Adrenal gland (tissue), 12 donors: ENCODE results near the gene SLC28A1. TPM values are rescaled to one million over a fixed set of nuclear protein-coding genes. Genes with fewer than 3 reads are reported as not detected.

ENCODE experiments used
- DNase-seq, 7 donors: peaks; one replicate each; pipeline ENCODE4 v3.0.0-alpha.2; 2019 to 2020
- H3K27ac ChIP-seq, 5 donors: fragments of 200-600 bp; sonication (generic) in 4 of 5; 1 replicate in 3 of 5; 2 replicates in 2 of 5; pipeline versions ENCODE4 v1.5.1 to v1.8.0; 2016 to 2020; ENCODE audit warnings: mild to moderate bottlenecking in 1 of 5
- H3K27me3 ChIP-seq: fragments of 200-600 bp; 2 replicates; pipeline ENCODE4 v1.8.0; 2021
- H3K36me3 ChIP-seq, 2 donors: fragments of 200-600 bp; replicated peaks in 1 of 2; 1 replicate in 1 of 2; 2 replicates in 1 of 2; pipeline versions ENCODE4 v1.5.1 to v1.8.0; 2018 to 2022
- H3K4me1 ChIP-seq, 2 donors: fragments of 200-600 bp; replicated peaks in 1 of 2; 1 replicate in 1 of 2; 2 replicates in 1 of 2; pipeline versions ENCODE4 v1.5.1 to v1.8.0; 2018 to 2021
- H3K4me3 ChIP-seq, 4 donors: fragments of 200-600 bp; sonication (generic) in 3 of 4; one replicate each; pipeline ENCODE4 v1.5.1; 2016 to 2018
- H3K9me3 ChIP-seq, 3 donors: fragments of 200-600 bp; sonication (generic) in 1 of 3; replicated peaks in 1 of 3; 1 replicate in 2 of 3; 2 replicates in 1 of 3; pipeline versions ENCODE4 v1.5.1 to v1.8.0; 2016 to 2021
- POLR2A ChIP-seq, 2 donors: fragments of 450-650 bp; IDR thresholded peaks; one replicate each; pipeline ENCODE4 v1.6.1; 2017; ENCODE audit warnings: antibody characterized with exemption in 2 of 2, mild to moderate bottlenecking in 2 of 2, moderate library complexity in 1 of 2
- WGBS, 4 donors: extraction: QIAGEN DNeasy Blood & Tissue Kit in 2 of 4; methylation state at CpG; one replicate each; pipeline versions ENCODE4 v1.1.5 to v1.1.7; 2013 to 2017; 5-methylcytosine and 5-hydroxymethylcytosine counted together
- intact Hi-C, 2 donors: fragments of 100-400 bp; cut with DNase I; formaldehyde crosslinking; loops; one replicate each; pipeline versions ENCODE4 v1.14.1 to v1.15.0; 2022 to 2023
- polyA plus RNA-seq, 3 donors: library from polyadenylated mRNA; stranded (reverse); fragments of 200-250 nt in 2 of 3; fragments of 350-450 nt in 1 of 3; fragmentation: Illumina TruSeq in 1 of 3; extraction: RNeasy Lipid Tissue Mini Kit (QIAGEN cat#74804) in 1 of 3; gene quantifications; one replicate each; pipeline ENCODE4 v1.2.3, GENCODE V29; 2013 to 2014
- total RNA-seq, 9 donors: library from RNA; depleted of rRNA in 4 of 9; stranded (reverse); fragments of >200 nt in 4 of 9; fragments of 120-200 nt in 1 of 9; fragmentation: NEBNext Ultra II Directional in 1 of 9; extraction: Animal tissue kit (Norgen Biotek cat#: 25700) in 1 of 9; gene quantifications; one replicate each; pipeline versions ENCODE4 v1.1.0 to v1.2.4, GENCODE V29; 2013 to 2023
- TF ChIP-seq, protein P1 (sequence below), 6 experiments: fragments of 450-650 bp in 4 of 6; fragments of 200-600 bp in 2 of 6; sonication (generic) in 1 of 6; IDR thresholded peaks; 1 replicate in 5 of 6; 2 replicates in 1 of 6; pipeline versions ENCODE4 v1.5.1 to v1.8.0; 2016 to 2021; ENCODE audit warnings: antibody characterized with exemption in 6 of 6, mild to moderate bottlenecking in 2 of 6, moderate library complexity in 1 of 6
- donor health status: healthy with polysubstance abuse.
- donor health status: Bipolar disorder and iron deficiency.
- donor health status: DM: yes; HTN: yes; CAD: no.
- donor health status: DM: no; HTN: no; CAD: no.
- donor health status: DM: no; HTN: no; CAD: no.
- donor health status: DM: yes; HTN: yes; CAD: no.

The SLC28A1 gene
- total and polyA plus RNA-seq, 12 donors: 0.03 to 0.19 (median 0.11) TPM; not detected in 4

GRCh38 chr15:84893607-84894006, 9.1 kb downstream of the SLC28A1 start:
- TF ChIP-seq, protein P1, sequence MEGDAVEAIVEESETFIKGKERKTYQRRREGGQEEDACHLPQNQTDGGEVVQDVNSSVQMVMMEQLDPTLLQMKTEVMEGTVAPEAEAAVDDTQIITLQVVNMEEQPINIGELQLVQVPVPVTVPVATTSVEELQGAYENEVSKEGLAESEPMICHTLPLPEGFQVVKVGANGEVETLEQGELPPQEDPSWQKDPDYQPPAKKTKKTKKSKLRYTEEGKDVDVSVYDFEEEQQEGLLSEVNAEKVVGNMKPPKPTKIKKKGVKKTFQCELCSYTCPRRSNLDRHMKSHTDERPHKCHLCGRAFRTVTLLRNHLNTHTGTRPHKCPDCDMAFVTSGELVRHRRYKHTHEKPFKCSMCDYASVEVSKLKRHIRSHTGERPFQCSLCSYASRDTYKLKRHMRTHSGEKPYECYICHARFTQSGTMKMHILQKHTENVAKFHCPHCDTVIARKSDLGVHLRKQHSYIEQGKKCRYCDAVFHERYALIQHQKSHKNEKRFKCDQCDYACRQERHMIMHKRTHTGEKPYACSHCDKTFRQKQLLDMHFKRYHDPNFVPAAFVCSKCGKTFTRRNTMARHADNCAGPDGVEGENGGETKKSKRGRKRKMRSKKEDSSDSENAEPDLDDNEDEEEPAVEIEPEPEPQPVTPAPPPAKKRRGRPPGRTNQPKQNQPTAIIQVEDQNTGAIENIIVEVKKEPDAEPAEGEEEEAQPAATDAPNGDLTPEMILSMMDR (IDR thresholded peaks at IDR 0.05): no peak
- TF ChIP-seq POLR2A (IDR thresholded peaks at IDR 0.05): no peak
- no peaks in the 10 kb centered on the region for H3K4me1 ChIP-seq
- H3K4me3 ChIP-seq: no peak overlapping the region
- no peak overlapping the region for H3K27ac ChIP-seq
- no peaks in the 10 kb centered on the region for H3K27me3 ChIP-seq
- 81 to 90% (median 85%) methylated on average over 10 of the region's 10 CpGs for WGBS, 4 donors
- no peak for DNase-seq
- no peaks in the 10 kb centered on the region for H3K36me3 ChIP-seq
- intact Hi-C loops: no loop called here
- no peaks in the 10 kb centered on the region for H3K9me3 ChIP-seq

DNA sequence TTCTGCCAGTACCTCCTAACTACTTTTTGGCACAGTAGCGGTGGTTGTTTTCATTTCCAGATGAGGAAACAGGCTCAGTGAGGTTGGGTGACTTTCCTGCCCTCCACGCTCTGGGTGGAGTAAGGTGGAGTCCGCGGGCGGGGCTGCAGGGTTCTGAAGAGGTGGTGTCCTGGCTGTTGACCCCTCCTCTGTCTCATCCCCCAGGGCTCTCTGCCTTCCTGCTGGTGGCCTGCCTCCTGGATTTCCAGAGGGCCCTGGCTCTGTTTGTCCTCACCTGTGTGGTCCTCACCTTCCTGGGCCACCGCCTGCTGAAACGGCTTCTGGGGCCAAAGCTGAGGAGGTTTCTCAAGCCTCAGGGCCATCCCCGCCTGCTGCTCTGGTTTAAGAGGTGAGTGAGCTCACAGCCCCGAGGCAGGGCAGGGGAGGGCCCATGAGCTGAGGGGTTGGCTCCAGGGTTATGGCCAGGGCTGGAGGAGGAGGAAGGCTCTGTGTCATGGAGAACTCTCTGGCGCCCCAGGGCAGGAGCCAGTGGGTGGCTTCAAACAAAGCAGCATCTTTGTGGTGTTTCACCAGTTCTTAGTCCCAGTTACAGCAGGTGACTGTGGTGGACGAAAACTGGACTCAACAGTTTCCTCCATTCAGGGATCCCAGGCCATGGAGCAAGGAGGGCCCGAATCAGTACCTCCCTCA, 10.4 kb downstream of the SLC28A1 start:
- no peak for TF ChIP-seq POLR2A (IDR thresholded peaks at IDR 0.05)
- TF ChIP-seq, protein P1 (IDR thresholded peaks at IDR 0.05): no peak
- H3K9me3 ChIP-seq: no peaks in the 10 kb centered on the region
- intact Hi-C loops: no loop called here
- H3K4me1 ChIP-seq: no peaks in the 10 kb centered on the region
- H3K36me3 ChIP-seq: no peaks in the 10 kb centered on the region
- DNase-seq: no peak
- H3K27me3 ChIP-seq: no peaks in the 10 kb centered on the region
- no peak overlapping the region for H3K27ac ChIP-seq
- WGBS, 4 donors: 83 to 92% (median 88%) methylated on average over 9 to 12 of the region's 12 CpGs
- no peak overlapping the region for H3K4me3 ChIP-seq

DNA sequence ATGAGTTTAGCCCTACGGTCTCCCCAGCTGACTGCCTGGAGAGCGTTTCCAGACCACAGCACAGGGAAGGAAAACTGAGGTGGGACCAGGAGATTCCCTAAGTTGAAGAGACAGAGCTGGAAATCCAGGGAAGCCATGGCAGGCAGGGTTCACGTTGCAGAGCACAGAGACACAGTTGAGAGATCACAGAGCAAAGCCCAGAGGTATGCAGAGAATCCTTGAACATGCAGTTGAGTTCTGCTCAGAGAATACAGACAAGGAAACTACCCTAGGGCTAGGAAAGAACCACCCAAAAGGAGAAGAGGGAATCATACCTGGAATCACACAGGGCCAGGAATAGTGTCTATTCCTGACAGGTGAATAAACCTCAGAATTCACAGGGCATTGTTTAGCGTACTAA, 14.3 kb downstream of the SLC28A1 start:
- Histone ChIP-seq H3K9me3 (peaks cover 0 to 5% (median 0%) of the 10 kb centered on the region in 3 donors), H3K4me3 (no peak overlapping the region), H3K36me3 (no peaks in the 10 kb centered on the region), H3K27ac (no peak overlapping the region), H3K4me1 (no peaks in the 10 kb centered on the region), H3K27me3 (no peaks in the 10 kb centered on the region)
- no peak for DNase-seq
- TF ChIP-seq, protein P1 (IDR thresholded peaks at IDR 0.05): no peak
- no peak for TF ChIP-seq POLR2A (IDR thresholded peaks at IDR 0.05)
- intact Hi-C loops: no loop called here
- 83 to 89% (median 85%) methylated on average over 4 of the region's 4 CpGs for WGBS, 4 donors

DNA sequence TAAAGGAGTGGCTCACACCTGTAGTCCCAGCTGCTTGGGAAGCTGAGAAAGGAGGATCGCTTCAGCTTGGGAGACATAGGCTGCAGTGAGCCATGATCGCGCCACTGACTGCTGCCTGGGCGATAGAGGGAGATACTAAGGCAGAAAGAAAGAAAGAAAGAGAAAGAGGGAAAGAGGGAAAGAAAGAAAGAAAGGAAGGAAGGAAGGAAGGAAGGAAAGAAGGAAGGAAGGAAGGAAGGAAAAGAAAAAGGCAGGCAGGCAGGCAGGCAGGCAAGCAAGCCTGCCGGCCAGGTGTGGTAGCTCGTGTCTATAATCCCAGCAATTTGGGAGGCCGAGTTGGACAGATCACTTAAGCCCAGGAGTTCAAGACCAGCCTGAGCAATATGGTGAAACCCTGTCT, 15.3 kb downstream of the SLC28A1 start:
- intact Hi-C loops: no loop called here
- no peak for TF ChIP-seq POLR2A (IDR thresholded peaks at IDR 0.05)
- TF ChIP-seq, protein P1 (IDR thresholded peaks at IDR 0.05): no peak
- H3K27me3 ChIP-seq: no peaks in the 10 kb centered on the region
- no peak overlapping the region for H3K4me3 ChIP-seq
- H3K27ac ChIP-seq: no peak overlapping the region
- no peak for DNase-seq
- 88 to 93% (median 89%) methylated on average over 7 of the region's 7 CpGs for WGBS, 4 donors
- peaks cover 0 to 5% (median 0%) of the 10 kb centered on the region in 3 donors for H3K9me3 ChIP-seq
- no peaks in the 10 kb centered on the region for H3K4me1 ChIP-seq
- H3K36me3 ChIP-seq: no peaks in the 10 kb centered on the region
